Parathyroid adenoma (tissue), 2 donors: ENCODE data around the gene TMEM242.

Experiments used
- H2AFZ ChIP-seq: fragments of 300-600 bp; sonication (generic); one replicate; pipeline ENCODE4 v1.7.0; 2017; ENCODE audit warnings: antibody characterized with exemption, mild to moderate bottlenecking
- H3K27ac ChIP-seq: fragments of 300-600 bp; sonication (generic); one replicate; pipeline ENCODE4 v1.7.0; 2017
- H3K27me3 ChIP-seq: fragments of 300-600 bp; sonication (generic); one replicate; pipeline ENCODE4 v1.7.0; 2017; ENCODE audit warnings: low read length; ENCODE audit not compliant: control insufficient read depth, insufficient read depth
- H3K36me3 ChIP-seq: fragments of 300-600 bp; sonication (generic); one replicate; pipeline ENCODE4 v1.7.0; 2017; ENCODE audit warnings: low read length; ENCODE audit not compliant: control insufficient read depth, insufficient read depth
- H3K4me1 ChIP-seq: fragments of 300-600 bp; sonication (generic); one replicate; pipeline ENCODE4 v1.7.0; 2017; ENCODE audit warnings: control low read depth
- H3K4me2 ChIP-seq: fragments of 300-600 bp; sonication (generic); one replicate; pipeline ENCODE4 v1.7.0; 2017; ENCODE audit warnings: low read length
- H3K4me3 ChIP-seq: fragments of 300-600 bp; sonication (generic); one replicate; pipeline ENCODE4 v1.7.0; 2017; ENCODE audit warnings: low read depth, low read length
- H3K79me2 ChIP-seq: fragments of 300-600 bp; sonication (generic); one replicate; pipeline ENCODE4 v1.7.0; 2017; ENCODE audit warnings: control low read depth
- H3K9ac ChIP-seq: fragments of 300-600 bp; sonication (generic); one replicate; pipeline ENCODE4 v1.7.0; 2017; ENCODE audit warnings: mild to moderate bottlenecking
- H3K9me3 ChIP-seq: fragments of 300-600 bp; sonication (generic); one replicate; pipeline ENCODE4 v1.7.0; 2017; ENCODE audit warnings: low read length; ENCODE audit not compliant: control insufficient read depth
- TF ChIP-seq, protein P1 (sequence below): fragments of 300-600 bp; sonication (generic); IDR thresholded peaks from one replicate; pipeline ENCODE4 v1.7.0; 2017; ENCODE audit warnings: antibody characterized with exemption, mild to moderate bottlenecking
- donor health status: primary hyperparathyroidism.

The TMEM242 gene

DNA sequence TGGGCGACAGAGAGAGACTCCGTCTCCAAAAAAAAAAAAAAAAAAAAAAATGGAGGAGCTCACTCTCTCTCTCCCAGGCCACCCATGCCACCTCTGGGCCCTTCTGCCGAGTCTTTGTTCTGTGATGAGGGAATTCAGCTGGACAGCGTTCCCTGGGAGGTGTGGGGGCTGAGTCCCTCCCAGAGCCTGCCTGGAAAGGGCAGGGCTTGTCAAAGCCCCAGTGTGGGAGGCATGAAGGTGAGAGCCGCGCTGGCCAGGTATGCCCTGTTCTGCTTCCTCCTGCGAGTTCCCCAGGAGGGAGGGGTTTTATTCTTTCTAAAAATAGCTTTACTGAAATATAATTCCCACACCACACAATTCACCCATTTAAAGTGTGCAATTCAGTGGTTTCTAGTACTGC, 69.6 kb downstream of the TMEM242 start:
- Histone ChIP-seq H3K9ac (no peak overlapping the region), H3K27ac (no peak overlapping the region), H3K9me3 (no peaks in the 10 kb centered on the region), H3K4me1 (no peaks in the 10 kb centered on the region), H3K4me3 (no peak overlapping the region), H3K36me3 (no peaks in the 10 kb centered on the region), H3K79me2 (no peaks in the 10 kb centered on the region), H3K27me3 (no peaks in the 10 kb centered on the region), H3K4me2 (no peak overlapping the region), H2AFZ (no peak overlapping the region)
- TF ChIP-seq, protein P1, sequence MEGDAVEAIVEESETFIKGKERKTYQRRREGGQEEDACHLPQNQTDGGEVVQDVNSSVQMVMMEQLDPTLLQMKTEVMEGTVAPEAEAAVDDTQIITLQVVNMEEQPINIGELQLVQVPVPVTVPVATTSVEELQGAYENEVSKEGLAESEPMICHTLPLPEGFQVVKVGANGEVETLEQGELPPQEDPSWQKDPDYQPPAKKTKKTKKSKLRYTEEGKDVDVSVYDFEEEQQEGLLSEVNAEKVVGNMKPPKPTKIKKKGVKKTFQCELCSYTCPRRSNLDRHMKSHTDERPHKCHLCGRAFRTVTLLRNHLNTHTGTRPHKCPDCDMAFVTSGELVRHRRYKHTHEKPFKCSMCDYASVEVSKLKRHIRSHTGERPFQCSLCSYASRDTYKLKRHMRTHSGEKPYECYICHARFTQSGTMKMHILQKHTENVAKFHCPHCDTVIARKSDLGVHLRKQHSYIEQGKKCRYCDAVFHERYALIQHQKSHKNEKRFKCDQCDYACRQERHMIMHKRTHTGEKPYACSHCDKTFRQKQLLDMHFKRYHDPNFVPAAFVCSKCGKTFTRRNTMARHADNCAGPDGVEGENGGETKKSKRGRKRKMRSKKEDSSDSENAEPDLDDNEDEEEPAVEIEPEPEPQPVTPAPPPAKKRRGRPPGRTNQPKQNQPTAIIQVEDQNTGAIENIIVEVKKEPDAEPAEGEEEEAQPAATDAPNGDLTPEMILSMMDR: no peak

DNA sequence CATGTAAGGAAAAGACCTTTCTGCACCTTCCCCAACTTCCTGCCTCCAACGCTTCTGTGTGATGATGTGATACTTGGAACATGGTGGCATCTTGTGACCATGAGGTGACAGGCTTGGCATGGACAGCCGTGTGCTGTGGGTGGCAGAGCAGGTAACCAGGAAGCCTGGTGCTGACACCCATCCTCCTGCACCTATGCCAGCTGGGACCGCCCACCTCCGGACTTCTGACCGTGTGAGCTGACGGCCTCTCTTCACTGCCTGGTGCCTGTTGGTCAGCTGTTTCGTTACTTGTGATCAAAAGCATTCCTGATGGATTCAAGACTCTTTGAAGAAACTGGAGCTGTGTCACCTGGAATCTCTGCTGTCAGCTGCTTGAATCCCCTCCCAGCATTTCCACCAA, 70.3 kb downstream of the TMEM242 start:
- H3K27ac ChIP-seq: no peak overlapping the region
- H3K4me3 ChIP-seq: no peak overlapping the region
- no peaks in the 10 kb centered on the region for H3K36me3 ChIP-seq
- TF ChIP-seq, protein P1: no peak
- no peak overlapping the region for H3K9ac ChIP-seq
- no peak overlapping the region for H3K4me2 ChIP-seq
- no peak overlapping the region for H2AFZ ChIP-seq
- H3K27me3 ChIP-seq: no peaks in the 10 kb centered on the region
- H3K79me2 ChIP-seq: no peaks in the 10 kb centered on the region
- no peaks in the 10 kb centered on the region for H3K4me1 ChIP-seq
- H3K9me3 ChIP-seq: no peaks in the 10 kb centered on the region

DNA sequence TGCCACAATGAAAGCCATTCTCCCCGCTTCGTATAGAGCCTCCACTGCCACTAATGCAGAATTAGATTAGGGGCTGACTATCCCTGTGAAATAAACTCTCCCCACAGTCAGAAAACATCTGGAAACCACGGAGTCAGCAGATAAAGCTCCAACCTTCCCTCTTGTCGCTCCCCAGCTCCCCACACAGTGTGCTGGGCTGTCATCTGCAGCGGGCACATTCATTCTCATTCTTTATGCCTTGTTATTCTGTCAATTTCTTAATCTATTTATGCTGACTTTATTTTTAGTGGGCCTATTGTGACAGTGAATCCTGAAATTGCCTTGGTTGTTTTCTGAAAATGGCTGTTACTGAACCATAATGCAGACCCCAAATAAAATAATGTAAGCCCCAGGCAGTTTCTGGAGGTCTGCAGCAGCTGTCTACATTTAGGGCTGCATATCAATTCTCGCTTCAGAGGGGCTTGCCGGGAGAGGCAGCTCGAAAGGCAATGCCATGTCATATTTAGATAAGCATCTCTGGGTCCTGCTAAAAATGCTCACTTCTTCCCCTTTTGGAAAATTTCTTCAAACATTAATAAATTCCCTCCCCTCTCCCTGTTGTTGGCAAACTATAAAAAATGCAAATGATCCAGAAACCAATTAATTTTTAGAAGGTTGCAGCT, 71.6 kb downstream of the TMEM242 start:
- H3K4me3 ChIP-seq: no peak overlapping the region
- TF ChIP-seq, protein P1: no peak
- H3K79me2 ChIP-seq: no peaks in the 10 kb centered on the region
- no peaks in the 10 kb centered on the region for H3K36me3 ChIP-seq
- no peak overlapping the region for H2AFZ ChIP-seq
- no peaks in the 10 kb centered on the region for H3K27me3 ChIP-seq
- no peak overlapping the region for H3K4me2 ChIP-seq
- no peak overlapping the region for H3K9ac ChIP-seq
- H3K27ac ChIP-seq: no peak overlapping the region
- H3K9me3 ChIP-seq: no peaks in the 10 kb centered on the region
- no peaks in the 10 kb centered on the region for H3K4me1 ChIP-seq

DNA sequence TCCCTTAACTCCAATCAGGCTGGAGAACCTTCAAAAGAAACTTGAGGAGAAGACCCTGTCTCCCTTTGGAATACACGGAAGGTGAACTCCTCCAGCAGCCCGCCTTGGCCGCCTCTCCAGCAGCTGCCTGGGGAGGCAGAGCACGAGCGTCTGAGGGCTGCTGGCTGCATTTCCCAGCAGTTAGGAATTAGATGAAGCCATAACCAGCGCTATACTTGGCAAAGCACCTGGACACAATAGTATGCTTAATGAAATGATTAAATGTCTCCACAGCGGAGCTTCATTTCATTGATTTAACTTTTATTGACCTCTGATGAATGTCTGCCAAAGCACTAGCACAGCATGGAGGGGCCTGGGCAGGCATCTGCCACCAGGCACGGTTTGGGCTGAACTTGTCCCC, 73.5 kb downstream of the TMEM242 start:
- Histone ChIP-seq H3K4me1 (no peaks in the 10 kb centered on the region), H3K36me3 (no peaks in the 10 kb centered on the region), H3K9me3 (no peaks in the 10 kb centered on the region), H3K79me2 (no peaks in the 10 kb centered on the region), H3K4me3 (no peak overlapping the region), H2AFZ (no peak overlapping the region), H3K9ac (no peak overlapping the region), H3K27me3 (no peaks in the 10 kb centered on the region), H3K27ac (no peak overlapping the region), H3K4me2 (no peak overlapping the region)
- TF ChIP-seq, protein P1: no peak

DNA sequence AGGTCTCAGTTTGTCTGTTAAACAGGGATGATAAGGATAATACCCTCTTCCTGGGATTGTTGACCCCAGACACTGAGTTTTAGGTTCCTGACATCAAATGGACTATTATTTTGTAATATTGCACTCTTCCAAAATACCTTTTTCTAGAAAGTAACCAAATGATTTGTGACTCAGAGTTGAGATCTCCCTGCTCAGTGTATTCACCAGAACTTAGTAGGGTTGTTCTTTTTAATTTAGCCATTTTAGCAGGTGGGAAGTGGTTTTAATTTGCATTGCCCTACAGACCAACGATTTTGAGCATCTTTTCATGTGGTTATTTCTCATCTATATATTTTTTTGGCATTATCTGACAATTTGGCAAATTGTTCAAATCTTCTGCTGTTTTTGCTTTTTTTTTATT, 75.1 kb downstream of the TMEM242 start:
- H3K79me2 ChIP-seq: no peaks in the 10 kb centered on the region
- no peak overlapping the region for H3K27ac ChIP-seq
- no peak overlapping the region for H3K9ac ChIP-seq
- no peak overlapping the region for H2AFZ ChIP-seq
- H3K9me3 ChIP-seq: no peaks in the 10 kb centered on the region
- no peak overlapping the region for H3K4me2 ChIP-seq
- no peaks in the 10 kb centered on the region for H3K4me1 ChIP-seq
- TF ChIP-seq, protein P1: no peak
- H3K36me3 ChIP-seq: no peaks in the 10 kb centered on the region
- H3K4me3 ChIP-seq: no peak overlapping the region
- H3K27me3 ChIP-seq: no peaks in the 10 kb centered on the region
